Caki2 (cell line): ENCODE results near the gene SECTM1. TPM values are rescaled to one million over a fixed set of nuclear protein-coding genes. Genes with fewer than 3 reads are reported as not detected.

ENCODE experiments used
- DNase-seq: peaks from one replicate; pipeline ENCODE4 v3.0.0-alpha.2; 2015; ENCODE audit warnings: low read depth
- in situ Hi-C: cut with HindIII; loops from 2 replicates; pipeline ENCODE4 v1.10.0; 2016; ENCODE audit warnings: low sequenced_read_pairs, low pct_unique_long_range_greater_than_20kb, mixed read lengths
- total RNA-seq: library from RNA; depleted of rRNA; stranded (reverse); fragments of >200 nt; shearing (Covaris generic); gene quantifications from 2 replicates; pipeline ENCODE4 v1.2.3, GENCODE V29; 2014; ENCODE audit warnings: low replicate concordance

SECTM1 gene
- total RNA-seq, 1 experiment from 2014 or later, result 0.24 TPM

- in situ Hi-C loops, result no loop called here
- no peak for DNase-seq
Measured at GRCh38 chr17:82334622-82335394, 1.2 kb upstream of the SECTM1 start.

DNA sequence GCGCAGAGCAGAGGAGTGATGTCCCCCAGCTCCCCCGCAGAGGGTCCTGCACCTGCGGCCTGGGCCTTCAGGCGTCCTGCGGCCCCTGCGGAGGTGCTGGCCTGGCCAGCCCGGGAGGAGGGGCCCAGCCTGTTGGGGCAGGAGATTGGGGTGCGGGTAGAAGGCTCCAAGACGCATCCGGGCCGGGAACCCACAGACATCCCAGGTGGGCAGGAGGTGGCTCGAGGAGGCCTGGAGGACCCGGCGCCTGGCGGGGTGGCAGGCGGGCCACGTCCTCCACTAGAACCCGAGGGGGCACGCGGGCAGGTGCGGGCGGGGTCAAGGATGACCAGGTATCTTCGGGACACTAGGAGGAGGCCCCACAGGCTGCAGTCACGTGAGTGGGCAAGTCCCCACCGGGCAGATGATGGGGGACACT is 647 bp upstream of the SECTM1 start:
- in situ Hi-C loops, result no loop called here
- no peak for DNase-seq

DNA sequence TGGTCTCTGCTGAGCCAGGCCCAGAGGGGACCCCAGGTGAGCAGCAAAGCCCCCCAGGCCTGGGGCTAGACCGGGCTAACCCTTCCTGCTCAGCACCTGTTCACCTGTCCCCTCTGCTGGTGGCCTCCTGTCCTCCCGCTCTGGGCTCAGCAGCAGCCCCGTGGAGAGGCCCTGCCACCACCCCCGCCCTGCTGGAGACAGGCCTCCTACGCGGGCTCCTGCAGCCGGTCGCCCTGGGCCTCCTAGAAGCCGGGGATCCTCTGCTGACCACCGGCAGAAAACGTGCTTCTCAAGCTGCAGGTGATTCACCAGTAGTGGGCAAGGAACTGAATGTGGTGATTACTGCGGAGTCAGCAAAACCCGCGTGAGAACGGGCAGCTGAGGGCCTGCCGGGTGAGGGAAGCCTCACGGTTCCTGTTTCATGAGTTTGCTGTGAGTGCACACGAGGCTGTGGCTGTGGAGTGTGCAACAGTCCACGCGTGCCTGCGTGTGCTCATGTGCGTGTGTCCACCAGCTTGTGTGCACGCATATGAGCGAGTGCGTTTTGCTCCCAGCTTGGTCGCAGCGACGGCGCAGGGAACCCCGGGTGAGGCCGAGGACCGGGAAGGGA is 792 bp downstream of the SECTM1 start:
- DNase-seq, result no peak
- in situ Hi-C loops, result no loop called here

GRCh38 chr17:82331345-82331939 is 2.1 kb downstream of the SECTM1 start:
- DNase-seq, result no peak
- in situ Hi-C loops, result no loop called here

DNA sequence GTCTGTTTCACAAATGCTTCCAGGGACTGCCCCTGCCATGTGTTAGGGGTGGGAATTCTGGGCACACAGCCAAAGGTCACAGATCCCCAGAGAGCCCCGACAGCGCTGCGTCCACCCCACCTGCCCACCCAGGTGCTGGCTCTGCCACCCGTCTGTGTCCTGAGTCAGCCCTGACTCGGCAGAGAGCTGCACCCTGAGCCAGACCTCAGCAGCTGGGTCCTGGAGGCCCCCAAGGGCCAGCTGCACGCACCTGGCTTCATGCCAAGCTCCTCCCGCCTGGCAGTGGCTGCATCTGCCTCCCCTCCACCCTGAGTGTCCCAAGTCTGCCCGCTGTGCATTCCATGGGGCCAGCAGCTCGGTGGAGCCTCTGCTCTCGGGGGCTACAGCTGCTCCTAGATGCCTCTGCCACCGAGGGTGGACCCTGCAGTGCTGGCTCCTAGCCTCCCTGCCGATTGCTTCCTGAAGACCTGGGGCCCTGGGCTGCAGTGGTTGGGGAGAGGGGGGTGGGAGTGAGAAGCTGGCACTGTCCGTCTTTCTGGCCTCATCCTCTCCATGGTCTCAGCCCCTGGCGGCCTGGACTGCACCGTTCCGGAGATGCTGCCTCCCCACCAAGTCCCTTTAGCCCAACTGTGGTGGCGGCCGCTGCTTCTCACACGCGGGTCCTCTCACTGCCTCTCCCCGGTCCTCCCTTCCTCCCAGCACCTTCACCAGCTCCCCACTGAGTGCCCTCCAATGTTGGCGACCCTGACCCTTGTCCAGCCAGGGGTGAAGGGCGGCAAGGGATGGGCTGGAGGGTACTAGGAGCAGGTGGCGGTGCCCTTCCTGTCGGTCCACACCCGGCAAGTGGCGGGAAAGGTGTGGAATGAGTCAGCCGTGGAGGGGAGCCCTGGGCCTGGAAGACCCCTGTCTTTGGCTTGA is 3.0 kb downstream of the SECTM1 start:
- in situ Hi-C loops, result no loop called here
- DNase-seq, result peak; percentile 75

DNA sequence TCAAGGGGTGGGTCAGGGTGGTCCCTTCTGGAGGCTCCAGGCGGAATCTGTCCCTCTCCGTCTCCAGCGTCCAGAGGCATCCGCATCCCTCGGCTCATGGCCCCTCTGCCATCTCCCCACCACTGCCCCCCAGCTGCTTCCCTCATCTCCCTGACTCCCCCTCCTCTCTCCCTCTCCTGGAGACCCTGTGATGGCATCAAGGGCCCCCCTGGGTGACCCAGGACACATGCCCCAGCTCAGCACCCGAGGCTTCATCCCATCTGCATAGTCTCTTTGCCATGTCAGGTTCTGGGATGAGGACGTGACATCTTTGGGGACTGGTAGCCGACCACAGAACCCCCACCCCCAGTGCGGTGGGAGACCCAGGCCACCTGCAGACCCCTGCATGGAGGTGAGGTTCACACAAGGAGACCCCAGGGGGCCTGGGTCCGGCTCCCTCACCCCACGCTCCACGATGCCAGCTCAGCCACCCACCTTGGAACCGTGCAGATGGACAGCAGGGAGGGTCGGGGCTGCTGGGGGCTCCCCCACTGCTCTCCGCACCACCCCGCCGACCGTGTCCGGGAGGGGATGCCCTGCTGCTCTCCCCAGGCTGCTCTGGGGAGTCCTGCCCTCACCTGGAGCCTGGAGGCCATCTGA is 3.8 kb downstream of the SECTM1 start:
- no peak for DNase-seq
- in situ Hi-C loops, result no loop called here

- in situ Hi-C loops, result no loop called here
Measured at GRCh38 chr17:82328994-82329507, 4.5 kb downstream of the SECTM1 start.

GRCh38 chr17:82328141-82328993 is 5.2 kb downstream of the SECTM1 start:
- no peak for DNase-seq
- in situ Hi-C loops, result no loop called here

More at GRCh38 chr17:82328994-82329507, 4.5 kb downstream of the SECTM1 start:
- no peak for DNase-seq

DNA sequence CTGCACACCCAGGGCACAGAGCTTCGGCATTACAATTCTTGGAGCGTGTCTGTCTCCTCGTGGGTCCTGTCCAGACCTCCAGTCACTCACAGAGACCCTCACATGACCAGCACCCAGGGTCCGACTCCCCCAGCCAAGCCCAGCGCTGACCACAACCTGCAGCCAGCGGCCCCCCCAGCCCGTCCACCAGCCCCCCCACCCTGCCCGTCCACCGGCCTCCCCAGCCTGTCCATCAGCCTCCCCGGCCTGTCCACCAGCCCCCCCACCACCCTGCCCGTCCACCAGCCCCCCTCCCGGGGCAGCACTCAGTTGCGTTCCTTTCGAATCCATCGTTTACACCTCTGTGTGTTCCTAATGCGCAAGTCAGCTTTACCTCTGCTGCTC is 5.8 kb downstream of the SECTM1 start:
- DNase-seq, result no peak
- in situ Hi-C loops, result no loop called here

DNA sequence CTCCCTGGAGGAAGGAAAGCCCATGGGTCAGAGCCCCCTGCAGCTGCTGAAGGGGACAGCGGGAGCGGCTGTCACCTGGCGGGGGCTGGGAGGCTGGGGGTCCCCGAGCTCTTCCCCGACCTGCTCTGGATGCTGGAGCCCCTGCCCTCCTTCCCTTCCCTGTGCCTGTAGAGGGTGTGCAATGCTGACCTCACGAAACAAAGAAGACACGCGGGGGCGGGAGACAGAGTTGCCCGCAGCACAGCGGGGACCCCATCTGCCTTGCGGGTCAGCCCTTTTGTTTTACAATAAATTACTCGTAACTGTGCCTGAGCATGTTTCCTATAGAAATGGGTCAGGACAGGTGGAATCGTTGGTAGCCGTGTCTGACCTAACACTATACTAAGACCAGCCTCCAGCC is 6.3 kb downstream of the SECTM1 start:
- in situ Hi-C loops, result no loop called here
- no peak for DNase-seq

GRCh38 chr17:82325286-82326180 is 8.0 kb downstream of the SECTM1 start:
- in situ Hi-C loops, result no loop called here
- no peak for DNase-seq

- in situ Hi-C loops, result no loop called here
Measured at GRCh38 chr17:82324566-82325285, 8.8 kb downstream of the SECTM1 start.

GRCh38 chr17:82323514-82324234 is 9.9 kb downstream of the SECTM1 start:
- in situ Hi-C loops, result no loop called here

More at GRCh38 chr17:82324566-82325285, 8.8 kb downstream of the SECTM1 start:
- DNase-seq, result no peak

GRCh38 chr17:82322526-82323453 is 10.8 kb downstream of the SECTM1 start:
- in situ Hi-C loops, result no loop called here
- no peak for DNase-seq

More at GRCh38 chr17:82323514-82324234, 9.9 kb downstream of the SECTM1 start:
- no peak for DNase-seq
